ENCODE measurements around the gene LINGO3. TPM values are rescaled to one million over a fixed set of nuclear protein-coding genes. Genes with fewer than 3 reads are reported as not detected.

The LINGO3 gene
- total RNA-seq, 3 donors from 2014 or later (not counting 1 experiment from before 2014, with no cell fraction given): 0.68 to 1.0 (median 0.84) TPM

DNA sequence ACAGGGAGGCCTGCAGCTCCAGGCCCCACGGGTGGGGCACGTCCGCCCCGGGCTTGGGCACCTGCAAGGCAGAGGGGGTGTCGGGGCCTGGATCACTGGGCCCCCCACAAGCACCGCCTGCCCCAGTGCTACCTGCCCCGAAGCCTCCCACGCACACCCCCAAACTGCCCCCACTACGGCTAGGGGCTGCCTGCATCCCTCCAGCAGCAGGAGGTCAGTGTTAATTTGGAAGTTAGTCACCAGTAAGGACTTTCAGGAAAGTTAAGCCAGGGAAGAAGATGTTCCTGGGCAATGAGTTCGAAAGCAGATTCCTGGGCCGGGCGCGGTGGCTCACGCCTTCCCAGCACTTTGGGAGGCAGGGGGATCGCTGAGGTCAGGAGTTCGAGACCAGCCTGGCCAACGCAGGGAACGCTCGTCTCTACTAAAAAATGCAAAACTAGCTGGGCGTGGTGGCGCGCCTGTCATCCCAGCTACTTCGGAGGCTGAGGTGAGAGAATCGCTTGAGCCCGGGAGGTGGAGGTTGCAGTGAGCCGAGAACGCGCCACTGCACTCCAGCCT is 31.4 kb downstream of the LINGO3 start:
- Histone ChIP-seq H3K27ac (ENCODE audit: low read length) (no peak overlapping the region), H3K4me1 (ENCODE audit: control insufficient read depth, insufficient read depth, low read length) (peaks cover 52% of the 10 kb centered on the region), H3K27me3 (ENCODE audit: control insufficient read depth, insufficient read depth, low read length) (no peaks in the 10 kb centered on the region), H3K4me3 (ENCODE audit: low read length) (no peak overlapping the region), H3K9me3 (ENCODE audit: control insufficient read depth, insufficient read depth, low read length) (no peaks in the 10 kb centered on the region), H3K36me3 (ENCODE audit: control insufficient read depth, insufficient read depth, low read length) (peaks cover 18% of the 10 kb centered on the region)
- 95% methylated on average over 28 of the region's 28 CpGs for WGBS (ENCODE audit: insufficient coverage)
- no peaks in the 10 kb centered on the region for H3K27me3 Mint-ChIP-seq (ENCODE audit: low read depth in 2 of 2)
- no peak overlapping the region for H3K4me3 Mint-ChIP-seq
- TF ChIP-seq, protein P1, sequence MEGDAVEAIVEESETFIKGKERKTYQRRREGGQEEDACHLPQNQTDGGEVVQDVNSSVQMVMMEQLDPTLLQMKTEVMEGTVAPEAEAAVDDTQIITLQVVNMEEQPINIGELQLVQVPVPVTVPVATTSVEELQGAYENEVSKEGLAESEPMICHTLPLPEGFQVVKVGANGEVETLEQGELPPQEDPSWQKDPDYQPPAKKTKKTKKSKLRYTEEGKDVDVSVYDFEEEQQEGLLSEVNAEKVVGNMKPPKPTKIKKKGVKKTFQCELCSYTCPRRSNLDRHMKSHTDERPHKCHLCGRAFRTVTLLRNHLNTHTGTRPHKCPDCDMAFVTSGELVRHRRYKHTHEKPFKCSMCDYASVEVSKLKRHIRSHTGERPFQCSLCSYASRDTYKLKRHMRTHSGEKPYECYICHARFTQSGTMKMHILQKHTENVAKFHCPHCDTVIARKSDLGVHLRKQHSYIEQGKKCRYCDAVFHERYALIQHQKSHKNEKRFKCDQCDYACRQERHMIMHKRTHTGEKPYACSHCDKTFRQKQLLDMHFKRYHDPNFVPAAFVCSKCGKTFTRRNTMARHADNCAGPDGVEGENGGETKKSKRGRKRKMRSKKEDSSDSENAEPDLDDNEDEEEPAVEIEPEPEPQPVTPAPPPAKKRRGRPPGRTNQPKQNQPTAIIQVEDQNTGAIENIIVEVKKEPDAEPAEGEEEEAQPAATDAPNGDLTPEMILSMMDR (IDR thresholded peaks at IDR 0.05): no peak
- no peaks in the 10 kb centered on the region for H3K36me3 Mint-ChIP-seq
- H3K9me3 Mint-ChIP-seq: no peaks in the 10 kb centered on the region
- DNase-seq (no peak), ATAC-seq (no peak)
- intact Hi-C loops (cut with micrococcal nuclease): loop anchor here (10.0 kb wide), 1 partner anchor 48 kb away; the partner anchor contains the start of genes LSM7 and SPPL2B
- peaks cover 23 to 50% of the 10 kb centered on the region in 2 donors for H3K4me1 Mint-ChIP-seq
- H3K27ac Mint-ChIP-seq: peak overlapping the region; percentile 16 to 51

DNA sequence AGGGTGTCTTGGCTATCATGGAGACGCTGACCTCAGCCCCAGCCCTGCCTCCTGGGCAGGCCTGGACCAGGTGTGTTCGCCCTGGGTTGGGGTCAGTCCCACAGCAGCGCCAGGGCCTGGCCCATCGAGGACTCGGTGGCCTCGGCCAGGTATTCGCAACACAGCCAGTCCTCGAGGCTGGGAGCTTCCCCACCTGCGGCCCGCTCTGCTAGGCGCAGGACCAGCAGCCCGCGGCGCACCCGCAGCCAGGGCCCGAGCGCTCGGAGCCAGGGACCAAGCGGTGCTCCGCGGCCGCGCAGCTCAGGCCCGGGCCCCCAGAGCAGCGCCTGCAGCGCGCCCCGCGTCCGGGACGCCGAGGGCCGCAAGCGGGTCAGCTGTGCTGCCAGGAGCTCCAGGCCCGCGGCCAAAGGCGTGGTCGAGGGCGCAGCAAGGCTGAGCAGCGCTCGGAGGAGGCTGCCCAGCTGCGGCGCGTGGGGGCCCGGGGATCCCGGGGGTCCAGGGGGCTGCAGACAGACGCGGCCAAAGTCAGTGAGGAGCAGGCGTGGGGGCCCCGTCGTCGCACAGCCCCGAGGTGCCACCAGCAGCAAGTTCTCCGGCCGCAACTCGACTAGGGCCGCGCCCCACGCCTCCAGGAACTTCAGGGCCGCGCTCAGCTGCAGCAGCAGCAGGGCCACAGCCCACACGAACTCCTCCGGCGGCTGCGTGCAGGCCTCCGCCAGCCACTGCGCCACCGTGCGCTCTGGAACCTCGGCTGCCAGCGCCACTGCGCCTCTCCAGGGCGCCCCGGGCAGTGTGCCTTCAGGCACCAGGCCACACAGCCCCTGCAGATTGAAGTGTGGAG is 32.1 kb downstream of the LINGO3 start:
- Mint-ChIP-seq H3K27me3 (ENCODE audit: low read depth in 2 of 2) (no peaks in the 10 kb centered on the region), H3K9me3 (no peaks in the 10 kb centered on the region), H3K4me1 (peaks cover 26 to 55% of the 10 kb centered on the region in 2 donors), H3K36me3 (no peaks in the 10 kb centered on the region), H3K4me3 (no peak overlapping the region), H3K27ac (peak overlapping the region in 1 of 2 donors; percentile 97)
- TF ChIP-seq, protein P1 (IDR thresholded peaks at IDR 0.05): no peak
- Histone ChIP-seq H3K27me3 (ENCODE audit: control insufficient read depth, insufficient read depth, low read length) (no peaks in the 10 kb centered on the region), H3K4me1 (ENCODE audit: control insufficient read depth, insufficient read depth, low read length) (peaks cover 54% of the 10 kb centered on the region), H3K36me3 (ENCODE audit: control insufficient read depth, insufficient read depth, low read length) (peaks cover 20% of the 10 kb centered on the region), H3K9me3 (ENCODE audit: control insufficient read depth, insufficient read depth, low read length) (no peaks in the 10 kb centered on the region), H3K27ac (ENCODE audit: low read length) (peak overlapping the region; percentile 8), H3K4me3 (ENCODE audit: low read length) (no peak overlapping the region)
- intact Hi-C loops (cut with micrococcal nuclease): loop anchor here (10.0 kb wide), 1 partner anchor 49 kb away; the partner anchor contains the start of genes LSM7 and SPPL2B
- ATAC-seq (no peak), DNase-seq (no peak)
- 94% methylated on average over 74 of the region's 74 CpGs for WGBS (ENCODE audit: insufficient coverage)

DNA sequence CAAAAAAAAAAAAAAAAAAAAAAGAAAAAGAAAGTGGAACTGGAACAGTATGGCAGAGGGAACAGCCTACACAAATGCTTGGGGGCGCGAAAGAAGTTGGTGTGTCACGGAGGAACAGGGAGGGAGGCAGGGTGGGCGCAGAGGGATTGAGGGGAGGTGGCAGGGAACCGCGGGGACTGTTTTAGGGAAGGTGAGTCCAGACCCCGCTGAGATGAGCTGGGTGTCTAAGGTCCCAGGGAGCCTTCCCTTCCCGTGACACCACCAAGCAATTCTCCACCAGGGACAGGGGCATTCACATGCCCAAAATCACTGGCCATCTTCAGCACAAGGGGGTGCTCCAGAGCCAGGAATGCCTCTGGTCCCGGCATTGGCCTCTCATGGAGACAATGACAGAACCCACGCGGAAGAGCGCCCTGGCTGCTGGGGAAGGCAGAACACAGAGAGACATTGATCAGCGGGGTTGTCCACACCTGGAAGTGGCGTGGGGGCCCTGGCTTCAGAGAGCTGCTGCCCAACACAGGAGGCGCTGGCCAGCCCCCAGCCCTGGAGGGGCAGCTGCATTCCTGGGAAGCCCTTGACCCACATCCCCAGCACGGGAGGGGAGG is 32.9 kb downstream of the LINGO3 start:
- no peaks in the 10 kb centered on the region for H3K9me3 ChIP-seq (ENCODE audit: control insufficient read depth, insufficient read depth, low read length)
- Mint-ChIP-seq H3K36me3 (no peaks in the 10 kb centered on the region), H3K4me3 (peak overlapping the region; percentile 31), H3K4me1 (peaks cover 26 to 57% of the 10 kb centered on the region in 2 donors), H3K27me3 (ENCODE audit: low read depth in 2 of 2) (no peaks in the 10 kb centered on the region), H3K9me3 (no peaks in the 10 kb centered on the region), H3K27ac (peak overlapping the region; percentile 87 to 97)
- H3K4me3 ChIP-seq (ENCODE audit: low read length): no peak overlapping the region
- peak overlapping the region; percentile 8 for H3K27ac ChIP-seq (ENCODE audit: low read length)
- H3K27me3 ChIP-seq (ENCODE audit: control insufficient read depth, insufficient read depth, low read length): no peaks in the 10 kb centered on the region
- DNase-seq (peak in 1 of 2 donors; percentile 74), ATAC-seq (peak in 2 of 3 donors; percentile 8 to 9)
- H3K36me3 ChIP-seq (ENCODE audit: control insufficient read depth, insufficient read depth, low read length): peaks cover 20% of the 10 kb centered on the region
- WGBS (ENCODE audit: insufficient coverage): 70% methylated on average over 16 of the region's 16 CpGs
- H3K4me1 ChIP-seq (ENCODE audit: control insufficient read depth, insufficient read depth, low read length): peaks cover 47% of the 10 kb centered on the region
- TF ChIP-seq, protein P1 (IDR thresholded peaks at IDR 0.05): peak; percentile 22
- intact Hi-C loops (cut with micrococcal nuclease): loop anchor here (10.0 kb wide), 1 partner anchor 50 kb away; the partner anchor contains the start of genes LSM7 and SPPL2B

All from natural killer cell (primary cell).